GM21529 (cell line): ENCODE measurements around the gene WNT6.

ENCODE experiments used
- ATAC-seq: cut with Tn5 transposase; IDR thresholded peaks from one replicate; pipeline ENCODE4 v1.9.1; 2021; ENCODE audit not compliant: unreplicated experiment

The WNT6 gene

DNA sequence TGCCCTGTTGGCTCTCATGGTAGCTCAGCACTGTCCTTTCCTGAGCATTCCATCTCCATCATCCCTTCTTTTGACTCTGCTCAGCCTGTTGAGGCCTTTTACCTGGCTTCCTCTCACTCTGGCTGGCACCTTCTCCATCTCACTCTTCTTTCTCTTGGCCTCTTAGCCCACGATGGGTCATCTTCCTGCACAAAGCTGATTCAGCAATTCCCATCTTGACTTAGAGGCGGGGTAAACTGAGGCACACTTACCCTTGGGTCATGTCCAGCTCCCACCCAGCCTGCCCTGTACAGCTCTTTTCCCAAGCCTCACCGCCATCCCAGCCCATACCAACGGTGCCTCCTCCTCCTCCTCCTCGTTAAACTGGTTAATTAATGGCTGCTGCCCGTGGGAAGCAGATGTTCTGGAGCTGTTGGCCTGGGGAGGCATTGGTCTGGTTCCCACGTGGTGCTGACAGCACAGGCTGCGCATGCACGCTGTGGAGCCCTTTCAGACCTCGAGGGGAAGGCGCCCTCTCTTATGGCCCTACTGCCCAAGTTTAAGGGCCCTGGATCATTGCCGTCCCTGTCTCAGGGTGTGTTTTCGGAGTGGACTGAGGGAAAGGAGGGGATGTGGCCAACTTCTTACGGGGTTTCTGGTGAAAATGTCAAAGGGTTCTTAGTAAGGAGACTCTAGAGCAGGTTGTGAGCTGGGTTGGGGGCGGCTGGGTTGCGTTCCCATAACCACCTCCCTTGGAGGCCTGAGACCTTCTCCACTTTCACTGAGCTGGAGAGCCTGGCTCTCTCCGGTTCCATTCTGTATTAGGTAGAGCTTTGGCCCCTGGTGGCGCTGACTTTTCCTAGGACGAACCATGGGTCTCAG, 31.9 kb downstream of the WNT6 start:
- no peak for ATAC-seq

DNA sequence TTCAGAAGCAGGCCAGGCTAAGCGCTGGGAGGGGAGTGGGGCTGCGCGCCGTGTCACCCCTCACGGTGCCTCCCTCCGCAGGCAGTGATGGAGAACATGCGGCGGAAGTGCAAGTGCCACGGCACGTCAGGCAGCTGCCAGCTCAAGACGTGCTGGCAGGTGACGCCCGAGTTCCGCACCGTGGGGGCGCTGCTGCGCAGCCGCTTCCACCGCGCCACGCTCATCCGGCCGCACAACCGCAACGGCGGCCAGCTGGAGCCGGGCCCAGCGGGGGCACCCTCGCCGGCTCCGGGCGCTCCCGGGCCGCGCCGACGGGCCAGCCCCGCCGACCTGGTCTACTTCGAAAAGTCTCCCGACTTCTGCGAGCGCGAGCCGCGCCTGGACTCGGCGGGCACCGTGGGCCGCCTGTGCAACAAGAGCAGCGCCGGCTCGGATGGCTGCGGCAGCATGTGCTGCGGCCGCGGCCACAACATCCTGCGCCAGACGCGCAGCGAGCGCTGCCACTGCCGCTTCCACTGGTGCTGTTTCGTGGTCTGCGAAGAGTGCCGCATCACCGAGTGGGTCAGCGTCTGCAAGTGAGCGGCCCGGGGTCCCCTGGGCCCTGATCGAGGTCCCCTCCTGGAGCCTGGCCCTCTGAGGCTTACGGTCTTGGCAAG, 33.2 kb downstream of the WNT6 start:
- ATAC-seq: peak; percentile 47

DNA sequence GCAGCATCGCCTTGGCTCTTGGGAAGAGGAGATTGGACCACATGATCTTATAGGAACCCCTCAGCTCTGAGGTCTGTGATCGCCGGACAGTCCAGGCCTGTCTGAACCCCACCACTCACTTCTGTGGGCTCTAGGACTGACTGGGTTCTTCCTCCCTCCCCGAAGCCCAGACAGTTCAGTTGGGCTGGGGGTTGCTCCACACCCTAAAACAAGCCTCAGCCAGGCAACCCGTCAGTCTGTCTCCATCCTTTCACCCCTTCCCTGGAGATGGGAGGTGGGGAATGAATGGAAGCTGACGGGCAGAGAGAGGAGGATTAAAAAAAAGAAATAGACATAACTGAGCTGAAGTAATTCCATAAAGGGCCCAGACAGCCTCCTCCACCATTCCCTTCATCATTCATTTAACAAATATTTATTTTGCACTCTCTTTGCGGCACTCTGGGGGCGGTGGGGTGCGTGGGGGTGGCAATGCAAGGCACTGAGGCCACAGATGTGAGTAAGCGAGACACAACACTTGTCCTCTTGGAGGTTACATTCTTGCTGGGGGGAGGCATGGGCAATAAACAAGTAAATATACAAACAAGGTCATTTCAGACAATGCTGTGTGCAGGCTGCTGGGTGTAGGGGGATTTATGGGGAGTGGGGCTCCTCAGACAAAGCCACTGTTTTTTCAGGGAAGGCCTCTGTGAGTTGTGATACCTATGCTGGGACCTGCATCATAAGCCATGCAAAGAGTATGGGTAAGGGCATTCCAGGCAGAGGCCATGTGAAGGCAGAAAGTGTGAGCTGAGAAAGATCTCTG, 33.9 kb downstream of the WNT6 start:
- ATAC-seq: no peak

DNA sequence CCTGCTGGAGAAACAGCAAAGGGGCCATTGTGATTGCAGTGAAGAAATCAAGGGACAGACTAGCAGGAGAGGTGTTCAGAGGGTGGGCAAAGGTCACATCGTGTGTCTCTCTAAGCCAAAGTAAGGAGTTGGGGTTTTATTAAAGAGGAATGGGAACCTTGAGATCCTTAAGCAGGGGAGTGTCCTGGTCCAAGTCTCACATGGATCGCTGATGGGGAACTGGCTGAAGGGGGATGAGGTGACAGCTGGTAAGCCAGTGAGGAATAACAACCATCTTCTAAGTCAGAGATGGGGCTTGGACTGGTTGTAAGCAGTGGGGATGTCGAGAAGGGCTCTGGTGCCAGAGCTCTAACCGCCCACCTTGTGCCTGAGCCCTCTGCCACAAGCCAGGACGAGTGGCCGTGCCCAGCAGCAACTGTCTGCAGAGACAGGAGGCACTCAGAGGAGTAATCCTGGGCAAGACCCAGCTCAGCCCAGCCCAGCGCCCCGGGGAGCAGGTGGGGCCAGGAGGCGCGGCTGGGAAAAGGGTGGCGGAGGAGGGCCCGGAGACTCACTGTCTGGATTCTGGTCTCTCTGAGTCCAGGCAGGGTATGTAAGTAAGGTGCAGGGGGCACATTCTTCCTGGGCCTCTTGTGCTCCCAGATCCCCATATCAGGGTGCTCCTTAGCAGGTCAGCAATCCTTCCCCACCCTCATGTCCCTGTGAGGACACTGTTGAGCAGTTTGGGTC, 34.7 kb downstream of the WNT6 start:
- ATAC-seq: no peak

DNA sequence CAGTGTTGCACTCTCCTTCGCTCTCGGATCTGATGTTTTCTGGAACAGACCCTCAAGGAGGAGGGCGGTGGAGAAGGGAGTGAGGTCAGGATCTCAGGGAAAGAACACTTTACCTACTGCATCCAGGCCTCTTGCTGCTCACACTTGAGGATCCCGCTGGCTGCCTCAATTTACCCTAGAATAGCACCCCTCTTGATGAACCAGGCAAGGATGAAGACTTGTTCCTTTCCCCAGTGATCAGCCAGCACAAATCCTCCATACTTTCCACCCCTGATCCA, 35.2 kb downstream of the WNT6 start:
- ATAC-seq: no peak

DNA sequence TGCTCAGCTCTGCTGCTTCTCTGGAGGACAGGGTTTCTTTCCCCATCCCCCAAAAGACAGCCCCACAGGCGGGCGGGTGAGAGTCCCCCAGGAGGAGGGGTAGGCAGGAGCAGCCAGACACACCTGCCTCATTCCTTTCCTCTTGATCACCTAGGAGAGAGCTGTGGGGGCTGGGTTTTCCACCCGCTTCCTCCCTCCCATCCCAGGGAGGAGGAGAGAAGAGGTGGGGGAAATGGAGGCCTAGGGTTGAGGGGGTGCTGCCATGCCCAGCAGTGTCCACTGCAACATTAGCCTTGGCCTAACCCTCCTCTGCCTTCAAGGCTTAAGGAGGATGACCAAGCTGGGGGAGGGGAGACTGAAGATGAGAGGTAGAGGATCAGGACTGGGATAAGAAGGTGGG, 35.7 kb downstream of the WNT6 start:
- ATAC-seq: no peak

DNA sequence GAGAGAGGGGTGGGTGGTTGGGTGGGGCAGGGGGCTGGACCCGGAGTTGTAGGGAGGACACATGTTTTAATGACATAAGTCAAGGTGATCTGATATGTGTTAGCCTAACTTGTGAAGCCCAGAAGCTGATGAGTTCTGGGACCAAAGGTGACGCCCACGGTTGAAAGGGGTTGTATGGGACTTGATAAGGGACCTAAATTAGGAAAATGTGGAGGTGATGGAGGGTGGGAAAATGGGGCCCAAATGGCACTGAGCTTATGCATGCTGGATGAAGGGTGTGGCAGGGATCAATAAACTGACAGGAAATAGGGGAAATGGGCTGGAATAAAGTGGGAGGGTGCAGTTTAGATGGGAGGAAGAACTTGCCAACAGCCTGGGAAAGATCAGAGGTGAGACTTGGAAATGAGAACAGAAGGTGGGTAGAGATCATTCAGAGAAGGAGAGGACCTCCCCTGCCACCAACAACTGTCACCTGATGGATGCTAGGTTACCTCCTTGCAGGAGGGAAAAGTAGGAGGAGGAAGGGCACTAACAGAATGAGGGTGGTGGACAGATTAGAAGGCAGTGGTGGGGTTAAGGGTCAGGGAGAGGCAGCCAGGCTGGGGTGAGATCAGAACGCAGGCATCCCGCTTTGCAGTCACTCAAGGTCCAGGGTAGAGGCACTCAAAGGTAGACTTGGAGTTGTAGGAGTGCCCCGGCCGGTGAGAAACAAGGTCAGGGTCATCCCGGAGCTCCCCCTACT, 36.3 kb downstream of the WNT6 start:
- ATAC-seq: peak; percentile 13

DNA sequence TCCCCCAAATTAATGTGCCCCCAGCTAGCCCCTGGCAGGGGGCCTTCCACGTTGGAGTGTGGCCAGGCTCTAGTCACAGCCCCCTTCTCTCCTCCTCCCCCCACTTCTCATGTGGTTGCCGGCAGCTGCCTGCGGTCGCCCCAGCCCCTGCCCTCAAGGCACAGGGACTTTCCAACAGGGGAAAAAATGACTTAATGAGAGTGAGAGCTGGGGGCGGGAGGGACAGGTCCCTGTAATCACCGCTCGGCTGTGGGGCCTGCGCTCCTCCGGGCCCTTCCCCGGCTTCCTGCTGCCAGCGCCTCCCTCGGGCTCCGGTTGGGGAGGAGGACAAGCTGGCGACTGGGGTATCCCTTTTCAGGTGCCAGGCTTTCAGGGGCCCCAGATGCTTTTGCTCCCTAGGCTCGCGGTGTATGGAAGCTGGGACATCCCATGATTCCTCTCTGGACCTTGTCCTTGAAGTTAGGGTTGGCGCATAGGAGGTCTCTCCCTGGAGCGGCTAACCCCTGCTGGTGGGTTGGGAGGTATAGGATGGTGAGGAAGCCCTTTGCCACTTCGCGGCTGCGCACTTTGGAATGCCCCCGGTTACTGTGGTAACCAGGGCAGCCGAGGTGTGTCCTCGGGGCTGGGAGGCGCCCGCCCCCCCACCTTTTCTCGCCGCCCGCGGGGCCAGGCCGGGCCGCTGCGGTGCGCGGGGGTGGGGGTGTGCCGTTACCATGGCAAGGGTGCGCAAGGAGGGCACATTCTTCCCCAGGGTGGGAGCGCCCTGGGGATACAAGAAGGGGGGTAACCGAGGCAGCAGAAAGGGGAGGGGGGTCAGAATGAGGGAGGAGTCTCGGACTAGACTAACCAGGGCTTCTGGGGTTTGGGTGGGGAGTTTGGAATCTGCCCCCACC, 37.1 kb downstream of the WNT6 start:
- ATAC-seq: peak; percentile 64

DNA sequence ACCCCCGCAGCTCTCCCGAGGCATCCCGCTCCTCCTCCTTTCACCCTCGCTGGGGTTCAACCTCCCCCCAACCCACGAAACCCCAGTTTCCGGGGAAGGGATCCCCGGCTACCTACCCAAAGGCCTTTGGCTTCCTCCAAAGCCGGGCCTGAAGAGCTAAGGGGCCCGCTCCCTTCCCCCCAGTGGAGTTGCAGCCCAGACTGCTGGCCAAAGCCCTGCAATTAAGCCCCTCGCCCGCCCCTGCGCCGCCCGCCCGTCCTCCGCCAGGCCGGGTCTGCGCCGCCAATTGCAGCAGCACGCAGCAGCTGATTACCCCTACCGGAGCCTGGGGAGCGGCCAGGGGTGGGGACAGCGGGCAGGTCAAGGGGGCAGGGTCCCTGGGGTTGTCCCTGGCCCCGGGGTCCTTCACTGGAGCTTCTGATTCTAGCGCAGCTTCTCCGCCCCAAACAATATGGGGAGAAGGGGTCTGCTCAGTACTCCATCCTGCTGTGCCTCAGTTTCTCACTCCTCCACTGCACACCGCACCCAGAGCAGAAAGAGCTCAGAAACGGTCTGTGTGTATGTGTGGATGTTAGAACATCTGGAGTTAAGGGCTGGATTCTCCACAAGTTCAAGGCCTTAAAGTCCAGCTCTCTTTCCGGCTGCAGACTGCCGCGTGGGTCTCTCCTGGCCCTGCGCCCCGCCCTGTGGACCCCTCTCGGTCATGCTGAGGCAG, 37.9 kb downstream of the WNT6 start:
- ATAC-seq: no peak

DNA sequence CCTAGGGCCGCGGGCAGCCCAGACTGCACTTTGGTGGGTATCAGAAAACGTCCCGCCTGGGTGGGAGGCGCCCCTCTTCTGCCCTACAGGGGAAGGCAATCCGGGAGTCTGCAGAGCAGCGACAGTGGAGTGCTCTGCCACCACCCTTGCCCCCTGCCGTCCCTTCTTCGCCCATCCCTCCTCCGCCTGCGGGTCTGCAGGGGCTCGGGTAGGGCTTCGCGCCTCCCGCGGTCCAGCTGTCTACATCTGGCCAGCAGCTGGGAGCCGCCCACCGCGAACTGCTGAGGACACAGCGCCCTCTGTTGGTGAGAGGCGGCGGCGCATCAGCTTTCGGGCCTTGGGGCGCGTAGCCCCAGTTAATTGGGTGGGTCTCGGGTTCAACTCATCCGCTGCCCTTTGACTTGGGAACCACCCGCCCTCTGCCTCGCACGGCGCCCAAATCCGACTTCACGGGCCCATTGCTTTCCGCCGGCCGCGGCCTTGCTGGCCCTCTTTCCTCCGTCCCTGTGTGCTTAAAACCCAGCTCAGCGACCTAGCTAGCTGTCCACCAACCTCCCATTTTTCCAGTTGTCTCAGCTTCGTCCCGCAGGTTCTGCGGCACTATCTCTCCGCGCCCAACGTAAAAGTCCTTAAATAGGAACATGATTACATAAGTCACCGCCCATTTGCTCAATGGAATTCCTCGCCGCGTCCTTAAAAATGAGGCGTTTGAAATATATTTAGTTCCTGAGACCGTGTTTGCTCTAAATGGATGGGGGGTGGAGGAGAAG, 38.7 kb downstream of the WNT6 start:
- ATAC-seq: peak; percentile 42

DNA sequence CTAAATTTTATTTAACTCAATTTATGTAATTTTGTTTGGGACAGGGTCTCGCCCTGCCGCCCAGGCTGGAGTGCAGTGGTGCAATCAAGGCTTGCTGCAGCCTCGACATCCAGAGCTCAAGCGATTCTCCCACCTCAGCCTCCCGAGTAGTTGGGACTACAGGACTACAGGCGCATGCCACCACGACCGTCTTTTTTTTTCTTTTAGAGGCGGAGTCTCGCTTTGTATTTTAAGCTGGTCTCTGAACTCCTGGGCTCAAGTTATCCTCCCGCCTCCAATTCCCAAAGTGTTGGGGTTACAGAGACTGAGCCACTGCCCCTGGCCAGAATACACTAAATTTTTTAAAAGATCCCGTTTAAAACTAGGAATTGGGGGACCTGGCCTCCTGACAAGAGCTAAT, 39.5 kb downstream of the WNT6 start:
- no peak for ATAC-seq

DNA sequence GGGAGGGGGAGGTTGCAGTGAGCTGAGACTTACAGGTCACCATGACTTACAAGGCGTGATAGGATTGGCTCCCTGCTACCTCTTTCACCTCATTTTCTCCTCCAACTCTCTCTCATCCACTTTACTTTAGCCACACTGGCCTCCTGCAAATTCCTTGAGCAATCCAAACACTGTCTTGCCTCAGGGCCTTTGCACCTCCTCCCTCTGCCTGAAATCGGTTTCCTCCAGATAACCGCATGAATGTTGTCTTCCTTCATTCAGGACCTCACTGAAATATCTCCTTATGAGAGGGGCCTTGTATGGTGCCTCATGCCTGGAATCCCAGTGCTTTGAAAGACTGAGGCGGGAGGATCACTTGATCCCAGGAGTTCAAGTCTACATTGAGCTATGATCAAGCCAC, 42.8 kb downstream of the WNT6 start:
- no peak for ATAC-seq

DNA sequence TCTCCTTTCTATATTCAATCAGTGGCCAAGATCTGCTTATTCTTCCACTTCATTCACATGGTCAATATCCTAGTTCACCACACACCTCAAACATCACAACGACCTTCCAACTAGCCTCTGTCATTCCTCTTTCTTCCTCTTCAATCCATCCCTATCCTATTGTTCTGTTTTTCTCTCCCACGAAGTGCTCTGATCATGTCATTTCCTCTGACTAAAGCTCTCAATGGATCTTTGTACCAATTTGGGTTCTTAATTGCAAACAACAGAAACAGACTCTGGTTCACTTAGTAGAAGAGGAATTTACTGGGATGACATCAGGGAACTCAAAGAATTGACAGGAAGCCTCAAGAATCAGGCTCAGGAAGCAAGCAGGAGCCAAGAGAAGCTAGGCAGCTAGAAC, 44.6 kb downstream of the WNT6 start:
- ATAC-seq: no peak

DNA sequence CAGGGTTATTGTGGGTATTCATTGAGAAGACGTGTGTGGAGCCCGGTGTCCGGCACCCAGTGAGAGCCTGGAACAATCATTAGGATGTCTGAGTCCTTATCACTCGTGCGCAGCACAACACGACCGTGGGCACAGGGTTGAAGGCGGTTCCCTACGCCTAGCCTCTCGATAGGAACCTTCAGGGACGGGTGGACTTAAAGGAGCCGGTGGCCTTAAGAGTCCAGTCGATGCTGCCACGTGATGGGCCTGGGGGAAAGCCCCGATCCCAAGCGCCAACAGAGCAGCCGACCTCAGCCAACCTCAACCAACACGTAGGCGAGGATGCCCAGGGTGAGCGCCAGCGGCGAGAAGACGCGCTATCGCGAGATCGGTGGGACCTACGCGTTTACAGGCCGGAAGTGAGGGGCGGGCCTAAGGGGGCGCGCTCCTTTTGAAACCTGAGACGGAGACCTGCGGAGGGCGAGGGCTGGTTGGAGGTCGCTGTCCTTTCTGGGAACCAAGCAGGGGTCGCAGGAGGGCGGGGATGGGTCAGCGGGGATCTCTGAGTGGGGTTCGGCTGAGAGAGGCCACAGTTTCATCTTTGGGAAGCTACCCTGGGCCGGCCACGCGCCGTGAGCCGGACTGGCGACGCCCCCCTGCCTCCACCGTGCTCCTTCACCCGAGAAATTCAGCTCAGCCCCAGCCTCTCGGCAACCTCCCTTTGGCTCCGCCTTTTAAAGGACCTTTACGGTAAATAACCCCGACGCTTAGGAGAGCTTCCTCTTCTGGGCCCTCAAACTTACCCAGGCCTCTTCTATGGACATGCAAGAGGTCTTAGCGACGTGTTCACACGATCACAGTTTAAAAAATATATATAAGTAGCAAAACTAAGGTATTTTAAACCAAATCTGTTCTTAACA, 49.4 kb downstream of the WNT6 start:
- peak; percentile 92 for ATAC-seq

DNA sequence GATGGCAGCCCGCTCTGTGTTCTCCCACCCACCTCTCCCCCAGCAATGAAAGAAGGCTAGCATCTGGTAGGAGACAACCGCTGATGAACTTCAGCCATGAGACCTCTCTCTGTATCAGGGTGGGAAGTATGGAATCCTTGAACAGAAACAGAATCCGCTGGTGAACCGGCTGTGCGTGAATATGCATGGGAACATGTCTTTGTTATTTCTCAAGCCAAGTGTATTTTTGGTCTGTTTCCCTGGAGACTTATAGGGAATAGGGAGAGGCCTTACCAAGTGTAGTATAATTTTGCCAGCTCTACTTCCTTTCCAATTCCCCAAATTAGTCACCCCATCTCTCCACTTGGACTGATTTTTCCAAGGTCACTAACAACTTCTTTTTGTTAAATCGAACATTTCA, 51.1 kb downstream of the WNT6 start:
- no peak for ATAC-seq

DNA sequence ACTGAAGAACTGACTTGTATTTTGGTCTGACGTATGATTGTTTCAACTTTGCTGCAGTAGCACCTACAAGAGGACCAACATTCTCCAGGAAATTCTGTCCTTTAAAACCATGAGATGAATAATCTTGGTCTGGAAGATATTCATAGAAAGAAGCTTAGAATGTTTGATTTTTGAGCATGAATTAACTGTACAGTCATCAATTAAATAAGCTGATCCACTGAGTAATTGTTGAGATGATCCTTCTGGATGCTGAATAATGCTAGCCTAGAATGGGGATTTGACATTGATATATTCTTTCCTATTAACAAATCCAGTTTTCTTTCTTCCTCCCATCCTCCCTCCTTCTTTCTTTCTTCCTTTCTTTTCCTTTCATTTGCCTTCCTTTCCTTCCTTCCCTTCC, 60.9 kb downstream of the WNT6 start:
- no peak for ATAC-seq
